ENCODE data around the gene LPAR1. TPM values are rescaled to one million over a fixed set of nuclear protein-coding genes. Genes with fewer than 3 reads are reported as not detected.

The LPAR1 gene
- total and polyA plus RNA-seq, 10 donors: 8.1 to 63.8 (median 34.4) TPM

GRCh38 chr9:110977259-110977709, 61.0 kb downstream of the LPAR1 start:
- Histone ChIP-seq H3K4me3 (no peak overlapping the region), H3K36me3 (no peaks in the 10 kb centered on the region), H3K4me1 (peaks cover 0 to 35% (median 11%) of the 10 kb centered on the region in 6 donors), H3K27me3 (replicated peaks in 1 of 7) (no peaks in the 10 kb centered on the region), H3K27ac (no peak overlapping the region), H3K9me3 (no peaks in the 10 kb centered on the region)
- intact Hi-C loops (cut with DNase I; ENCODE audit: low total_unique reads): no loop called here
- 52 to 88% (median 70%) methylated on average over 3 of the region's 3 CpGs for WGBS, 5 donors
- no peak for DNase-seq
- TF ChIP-seq, protein P1, sequence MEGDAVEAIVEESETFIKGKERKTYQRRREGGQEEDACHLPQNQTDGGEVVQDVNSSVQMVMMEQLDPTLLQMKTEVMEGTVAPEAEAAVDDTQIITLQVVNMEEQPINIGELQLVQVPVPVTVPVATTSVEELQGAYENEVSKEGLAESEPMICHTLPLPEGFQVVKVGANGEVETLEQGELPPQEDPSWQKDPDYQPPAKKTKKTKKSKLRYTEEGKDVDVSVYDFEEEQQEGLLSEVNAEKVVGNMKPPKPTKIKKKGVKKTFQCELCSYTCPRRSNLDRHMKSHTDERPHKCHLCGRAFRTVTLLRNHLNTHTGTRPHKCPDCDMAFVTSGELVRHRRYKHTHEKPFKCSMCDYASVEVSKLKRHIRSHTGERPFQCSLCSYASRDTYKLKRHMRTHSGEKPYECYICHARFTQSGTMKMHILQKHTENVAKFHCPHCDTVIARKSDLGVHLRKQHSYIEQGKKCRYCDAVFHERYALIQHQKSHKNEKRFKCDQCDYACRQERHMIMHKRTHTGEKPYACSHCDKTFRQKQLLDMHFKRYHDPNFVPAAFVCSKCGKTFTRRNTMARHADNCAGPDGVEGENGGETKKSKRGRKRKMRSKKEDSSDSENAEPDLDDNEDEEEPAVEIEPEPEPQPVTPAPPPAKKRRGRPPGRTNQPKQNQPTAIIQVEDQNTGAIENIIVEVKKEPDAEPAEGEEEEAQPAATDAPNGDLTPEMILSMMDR (IDR thresholded peaks at IDR 0.05 in 8 of 11, conservative IDR thresholded peaks at IDR 0.05 in 3 of 11): no peak
- TF ChIP-seq POLR2A (IDR thresholded peaks at IDR 0.05) (no peak), POLR2AphosphoS5 (IDR thresholded peaks at IDR 0.05) (no peak)

GRCh38 chr9:110975969-110976368, 62.3 kb downstream of the LPAR1 start:
- H3K27me3 ChIP-seq (replicated peaks in 1 of 7): no peaks in the 10 kb centered on the region
- H3K4me3 ChIP-seq: no peak overlapping the region
- intact Hi-C loops (cut with DNase I; ENCODE audit: low total_unique reads): no loop called here

GRCh38 chr9:110975278-110975677, 63.0 kb downstream of the LPAR1 start:
- WGBS, 5 donors: 67 to 95% (median 89%) methylated on average over 2 of the region's 2 CpGs
- intact Hi-C loops (cut with DNase I; ENCODE audit: low total_unique reads): no loop called here
- DNase-seq: no peak
- Histone ChIP-seq H3K36me3 (peaks cover 0 to 15% (median 0%) of the 10 kb centered on the region in 6 donors), H3K4me1 (peaks cover 0 to 32% (median 10%) of the 10 kb centered on the region in 6 donors), H3K27ac (no peak overlapping the region), H3K27me3 (replicated peaks in 1 of 7) (no peaks in the 10 kb centered on the region), H3K9me3 (no peaks in the 10 kb centered on the region), H3K4me3 (no peak overlapping the region)
- TF ChIP-seq POLR2A (IDR thresholded peaks at IDR 0.05): no peak
- TF ChIP-seq, protein P1 (IDR thresholded peaks at IDR 0.05 in 8 of 11, conservative IDR thresholded peaks at IDR 0.05 in 3 of 11): no peak
- TF ChIP-seq POLR2AphosphoS5 (IDR thresholded peaks at IDR 0.05): no peak

More at GRCh38 chr9:110975969-110976368, 62.3 kb downstream of the LPAR1 start:
- no peaks in the 10 kb centered on the region for H3K9me3 ChIP-seq
- H3K27ac ChIP-seq: no peak overlapping the region
- DNase-seq: no peak
- peaks cover 0 to 10% (median 0%) of the 10 kb centered on the region in 6 donors for H3K36me3 ChIP-seq
- H3K4me1 ChIP-seq: peaks cover 0 to 35% (median 11%) of the 10 kb centered on the region in 6 donors
- no peak for TF ChIP-seq POLR2A (IDR thresholded peaks at IDR 0.05)
- TF ChIP-seq, protein P1 (IDR thresholded peaks at IDR 0.05 in 8 of 11, conservative IDR thresholded peaks at IDR 0.05 in 3 of 11): no peak
- no peak for TF ChIP-seq POLR2AphosphoS5 (IDR thresholded peaks at IDR 0.05)
- WGBS, 5 donors: 58 to 77% (median 65%) methylated on average over 6 of the region's 6 CpGs

DNA sequence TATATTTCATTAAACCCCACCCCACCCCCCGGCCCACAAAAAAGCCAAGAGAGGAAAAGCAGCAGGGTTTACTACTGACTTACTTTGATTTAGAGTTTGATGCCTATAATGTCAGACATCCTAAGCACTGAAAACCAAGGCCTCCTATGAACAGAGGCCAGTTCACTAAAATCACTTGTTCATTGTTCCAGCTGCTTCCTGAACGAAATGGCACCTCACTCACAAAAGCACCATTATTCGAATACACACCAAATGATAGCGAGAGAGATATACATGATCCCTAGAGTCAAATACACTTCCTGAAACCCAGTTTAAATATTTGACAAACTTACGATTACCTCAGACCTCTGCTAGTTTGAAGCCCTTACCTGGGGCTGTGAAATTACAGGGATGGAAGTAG, 66.6 kb downstream of the LPAR1 start:
- Histone ChIP-seq H3K4me3 (no peak overlapping the region), H3K27ac (no peak overlapping the region), H3K27me3 (replicated peaks in 1 of 7) (no peaks in the 10 kb centered on the region), H3K9me3 (no peaks in the 10 kb centered on the region), H3K36me3 (peaks cover 0 to 15% (median 0%) of the 10 kb centered on the region in 6 donors), H3K4me1 (peaks cover 0 to 22% (median 0%) of the 10 kb centered on the region in 6 donors)
- 88 to 94% (median 89%) methylated on average over 5 of the region's 5 CpGs for WGBS, 5 donors
- intact Hi-C loops (cut with DNase I; ENCODE audit: low total_unique reads): no loop called here
- TF ChIP-seq POLR2AphosphoS5 (IDR thresholded peaks at IDR 0.05) (no peak), POLR2A (IDR thresholded peaks at IDR 0.05) (no peak)
- TF ChIP-seq, protein P1 (IDR thresholded peaks at IDR 0.05 in 8 of 11, conservative IDR thresholded peaks at IDR 0.05 in 3 of 11): no peak
- no peak for DNase-seq
